IMR-90 (cell line): ENCODE results near the gene TNS1. TPM values are rescaled to one million over a fixed set of nuclear protein-coding genes. Genes with fewer than 3 reads are reported as not detected.

Experiments used
- ATAC-seq: fragments of 200-7000 bp; cut with Tn5 transposase; 2 replicates; pipeline ENCODE4 v1.9.1; 2020; ENCODE audit warnings: low read depth, mild to moderate bottlenecking, moderate library complexity
- BruUV-seq: library from RNA; stranded (reverse); fragments of 400-500 nt; replicated peaks from 2 replicates; lab custom pipeline; 2021; lab: Mats Ljungman, UMichigan
- CTCF ChIA-PET: fragments of 300-600 bp; formaldehyde crosslinking; extraction: SDS; loops from one replicate; lab custom pipeline; 2021; ENCODE audit warnings: antibody characterized with exemption; lab: Yijun Ruan, JAX
- POLR2A ChIA-PET: fragments of 300-600 bp; sonication (Branson Sonifier 250); formaldehyde crosslinking; loops from one replicate; lab custom pipeline; 2022; ENCODE audit warnings: antibody characterized with exemption; ENCODE audit not compliant: unreplicated experiment; lab: Charles Lee
- DNase-seq: peaks from one replicate; pipeline ENCODE4 v3.0.0; 2013
- H2AFZ ChIP-seq: replicated peaks from 2 replicates; pipeline ENCODE3; 2013; ENCODE audit warnings: low read length, mild to moderate bottlenecking; ENCODE audit not compliant: poor library complexity
- H2AK5ac ChIP-seq: 2 replicates; pipeline ENCODE4 v1.6.1; 2013; ENCODE audit warnings: low read depth, low read length, inconsistent platforms
- H2AK9ac ChIP-seq: replicated peaks from 2 replicates; pipeline ENCODE3; 2013; ENCODE audit warnings: mild to moderate bottlenecking, low read depth, low read length, moderate library complexity; ENCODE audit not compliant: poor library complexity
- H2BK120ac ChIP-seq: 2 replicates; pipeline ENCODE4 v1.6.1; 2013; ENCODE audit warnings: low read depth, low read length, inconsistent platforms
- H2BK15ac ChIP-seq: 3 replicates; pipeline ENCODE4 v1.6.1; 2013; ENCODE audit warnings: low read depth, low read length, inconsistent platforms
- H2BK20ac ChIP-seq: 2 replicates; pipeline ENCODE4 v1.6.1; 2013; ENCODE audit warnings: low read depth, mild to moderate bottlenecking, inconsistent platforms, low read length, moderate library complexity
- H2BK5ac ChIP-seq: 2 replicates; pipeline ENCODE4 v1.6.1; 2013; ENCODE audit warnings: mild to moderate bottlenecking, low read depth, low read length, inconsistent platforms; ENCODE audit not compliant: poor library complexity, severe bottlenecking
- H3K14ac ChIP-seq: replicated peaks from 2 replicates; pipeline ENCODE4 v1.6.1; 2013; ENCODE audit warnings: low read depth, low read length, inconsistent platforms
- H3K18ac ChIP-seq: 2 replicates; pipeline ENCODE4 v1.6.1; 2013; ENCODE audit warnings: low read depth, low read length, control low read depth
- H3K23ac ChIP-seq: 2 replicates; pipeline ENCODE4 v1.6.1; 2013; ENCODE audit warnings: low read depth, low read length, inconsistent platforms
- H3K27ac ChIP-seq: 2 replicates; pipeline ENCODE4 v1.5.1; 2013; ENCODE audit warnings: mild to moderate bottlenecking, control low read depth, low read length; ENCODE audit not compliant: insufficient read depth
- H3K27me3 ChIP-seq: 2 replicates; pipeline ENCODE4 v1.6.1; 2013; ENCODE audit warnings: low read length; ENCODE audit not compliant: control insufficient read depth, insufficient read depth
- H3K36me3 ChIP-seq: 2 replicates; pipeline ENCODE4 v1.6.1; 2013; ENCODE audit warnings: low read length, mixed read lengths; ENCODE audit not compliant: control insufficient read depth, insufficient read depth
- H3K4ac ChIP-seq: 2 replicates; pipeline ENCODE4 v1.6.1; 2013; ENCODE audit warnings: low read depth, low read length, inconsistent platforms
- H3K4me1 ChIP-seq: 2 replicates; pipeline ENCODE4 v1.6.1; 2013; ENCODE audit warnings: low read length, mixed read lengths; ENCODE audit not compliant: control insufficient read depth, insufficient read depth
- H3K4me2 ChIP-seq: 2 replicates; pipeline ENCODE4 v1.6.1; 2013; ENCODE audit warnings: low read depth, mild to moderate bottlenecking, control low read depth, low read length, moderate library complexity
- H3K4me3 ChIP-seq: 2 replicates; pipeline ENCODE4 v1.5.1; 2013; ENCODE audit warnings: low read depth, mild to moderate bottlenecking, control low read depth, low read length, moderate library complexity; ENCODE audit not compliant: insufficient read depth
- H3K56ac ChIP-seq: 2 replicates; pipeline ENCODE4 v1.6.1; 2013; ENCODE audit warnings: low read length, inconsistent platforms; ENCODE audit not compliant: insufficient read depth; ENCODE audit errors: extremely low read depth
- H3K79me1 ChIP-seq, 2 experiments: 2 replicates each; pipeline ENCODE4 v1.6.1; 2013; ENCODE audit warnings: low read length in 2 of 2, inconsistent platforms in 1 of 2, low read depth in 1 of 2
- H3K9ac ChIP-seq: 2 replicates; pipeline ENCODE4 v1.6.1; 2013; ENCODE audit warnings: low read depth, low read length, control low read depth
- H3K9me1 ChIP-seq: 2 replicates; pipeline ENCODE4 v1.6.1; 2013; ENCODE audit warnings: low read length, inconsistent platforms; ENCODE audit not compliant: insufficient read depth
- H3K9me3 ChIP-seq: 2 replicates; pipeline ENCODE4 v1.6.1; 2013; ENCODE audit warnings: low read length; ENCODE audit not compliant: control insufficient read depth, insufficient read depth
- H4K20me1 ChIP-seq: 2 replicates; pipeline ENCODE4 v1.6.1; 2013; ENCODE audit warnings: low read length, inconsistent platforms; ENCODE audit not compliant: insufficient read depth
- H4K5ac ChIP-seq: 2 replicates; pipeline ENCODE4 v1.6.1; 2013; ENCODE audit warnings: mild to moderate bottlenecking, low read depth, low read length, control low read depth
- H4K8ac ChIP-seq, 2 experiments: 2 replicates each; pipeline ENCODE4 v1.6.1; 2013; ENCODE audit warnings: low read depth in 2 of 2, low read length in 2 of 2, control low read depth in 1 of 2, inconsistent platforms in 1 of 2
- H4K91ac ChIP-seq: 2 replicates; pipeline ENCODE4 v1.6.1; 2013; ENCODE audit warnings: low read depth, low read length, inconsistent platforms; ENCODE audit not compliant: insufficient read depth
- BHLHE40 ChIP-seq: fragments of 150-350 bp; IDR thresholded peaks from 2 replicates; pipeline ENCODE4 v1.6.1; 2016; ENCODE audit warnings: mild to moderate bottlenecking, low read depth, low read length
- CEBPB ChIP-seq: IDR thresholded peaks from 2 replicates; pipeline ENCODE4 v1.6.1; 2012; ENCODE audit warnings: low read depth, low read length, improper control_type of control experiment
- CHD1 ChIP-seq: IDR thresholded peaks from 2 replicates; pipeline ENCODE4 v1.6.1; 2012; ENCODE audit warnings: low read depth, low read length, improper control_type of control experiment
- FOS ChIP-seq: fragments of 150-350 bp; IDR thresholded peaks from 2 replicates; pipeline ENCODE4 v1.6.1; 2016; ENCODE audit warnings: low read depth, low read length
- MAFK ChIP-seq: IDR thresholded peaks from 2 replicates; pipeline ENCODE4 v1.6.1; 2012; ENCODE audit warnings: low read depth, low read length, improper control_type of control experiment
- MAZ ChIP-seq: IDR thresholded peaks from 2 replicates; pipeline ENCODE4 v1.6.1; 2012; ENCODE audit warnings: low read depth, mild to moderate bottlenecking, low read length, improper control_type of control experiment, moderate library complexity, borderline replicate concordance
- MXI1 ChIP-seq: IDR thresholded peaks from 2 replicates; pipeline ENCODE4 v1.6.1; 2012; ENCODE audit warnings: low read depth, mild to moderate bottlenecking, low read length, moderate library complexity, borderline replicate concordance
- NFE2L2 ChIP-seq: fragments of 150-350 bp; IDR thresholded peaks from 2 replicates; pipeline ENCODE4 v1.6.1; 2016; ENCODE audit warnings: low read depth, mild to moderate bottlenecking, low read length
- POLR2A ChIP-seq: IDR thresholded peaks from 2 replicates; pipeline ENCODE4 v1.6.1; 2012; ENCODE audit warnings: mild to moderate bottlenecking, low read depth, low read length
- RAD21 ChIP-seq: IDR thresholded peaks from 2 replicates; pipeline ENCODE4 v1.6.1; 2012; ENCODE audit warnings: low read length, improper control_type of control experiment
- RCOR1 ChIP-seq: IDR thresholded peaks from 2 replicates; pipeline ENCODE4 v1.6.1; 2012; ENCODE audit warnings: mild to moderate bottlenecking, low read length, improper control_type of control experiment; ENCODE audit not compliant: insufficient replicate concordance
- RFX5 ChIP-seq: IDR thresholded peaks from 2 replicates; pipeline ENCODE4 v1.8.0; 2012; ENCODE audit warnings: low read depth, mild to moderate bottlenecking, low read length, moderate library complexity
- SMC3 ChIP-seq: fragments of 150-350 bp; IDR thresholded peaks from 2 replicates; pipeline ENCODE4 v1.6.1; 2016; ENCODE audit warnings: low read depth, mild to moderate bottlenecking, antibody characterized with exemption, low read length, moderate library complexity
- WGBS, 2 experiments: methylation state at CpG; one replicate each; pipeline versions ENCODE4 v1.1.5 to v1.1.7; 2013; ENCODE audit warnings: missing lambda C conversion rate in 2 of 2; ENCODE audit not compliant: insufficient read length in 1 of 2; ENCODE audit errors: extremely low coverage in 2 of 2; 5-methylcytosine and 5-hydroxymethylcytosine counted together
- dilution Hi-C: fragments of 300-500 bp; cut with HindIII; formaldehyde crosslinking; loops from one replicate; pipeline ENCODE4 v1.14.3; 2018; ENCODE audit warnings: low sequenced_read_pairs; ENCODE audit not compliant: unreplicated experiment
- in situ Hi-C: fragments of 300-500 bp; cut with MboI; formaldehyde crosslinking; loops from 3 replicates; pipeline ENCODE4 v1.14.3; 2019; ENCODE audit warnings: low sequenced_read_pairs, inconsistent platforms, mixed read lengths
- intact Hi-C: fragments of 100-400 bp; cut with micrococcal nuclease; formaldehyde crosslinking; loops from 2 replicates; pipeline ENCODE4 v1.10.0; 2022
- polyA plus RNA-seq, 3 experiments: library from polyadenylated mRNA; depleted of rRNA; stranded (reverse); fragments of >200 nt; gene quantifications; 2 replicates each; pipeline ENCODE4 v1.2.3, GENCODE V29; 2012; ENCODE audit warnings: low replicate concordance in 1 of 3
- total RNA-seq: library from RNA; depleted of rRNA; stranded (reverse); fragments of >200 nt; gene quantifications from 2 replicates; pipeline ENCODE4 v1.2.3, GENCODE V29; 2012
- TF ChIP-seq, protein P1 (sequence below): fragments of 150-350 bp; IDR thresholded peaks from 2 replicates; pipeline ENCODE4 v1.6.1; 2016; ENCODE audit warnings: low read depth, mild to moderate bottlenecking, low read length, moderate library complexity, borderline replicate concordance
- TF ChIP-seq, protein P2 (sequence below): conservative IDR thresholded peaks from 2 replicates; pipeline ENCODE4 v1.5.1; 2012; ENCODE audit warnings: mild to moderate bottlenecking, low read depth, low read length, improper control_type of control experiment
- TF ChIP-seq, protein P3 (sequence below): fragments of 150-350 bp; IDR thresholded peaks from 2 replicates; pipeline ENCODE4 v1.6.1; 2017; ENCODE audit warnings: mild to moderate bottlenecking, antibody characterized with exemption, low read length, low read depth

The TNS1 gene
- total and polyA plus RNA-seq, 2 of the 4 experiments (the other 2 are of a cell fraction) = 41.1 to 45.2 TPM

DNA sequence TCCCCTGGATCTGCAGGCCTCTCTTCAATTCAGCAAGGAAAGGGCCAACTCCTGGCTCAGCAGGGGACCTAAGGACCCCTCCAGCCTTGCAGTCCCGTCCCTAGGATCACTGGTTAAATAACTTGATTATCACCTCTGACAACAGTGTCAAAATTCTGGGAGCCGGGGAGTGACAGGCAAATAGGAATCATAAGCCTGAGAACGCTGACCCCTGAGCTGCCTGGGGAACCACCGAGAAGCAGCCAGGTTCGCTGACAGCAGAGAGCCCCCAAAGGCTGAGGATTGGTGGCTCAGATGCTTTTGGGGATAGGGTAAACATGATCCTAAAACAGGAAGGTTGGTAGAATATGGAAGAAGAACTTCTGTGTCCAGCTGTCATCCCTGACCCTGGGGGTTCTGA lies 17.5 kb upstream of the TNS1 start:
- H2BK5ac ChIP-seq = no peak overlapping the region
- no peak overlapping the region for H3K4ac ChIP-seq
- peaks cover 19% of the 10 kb centered on the region for H3K27me3 ChIP-seq
- DNase-seq (no peak), ATAC-seq (no peak)
- H3K4me3 ChIP-seq = no peak overlapping the region
- ChIA-PET POLR2A (no interaction called here), CTCF (no interaction called here)
- H3K56ac ChIP-seq = no peak overlapping the region
- no peak overlapping the region for H3K4me2 ChIP-seq
- 93% methylated on average over 3 of the region's 5 CpGs; no CpG with 5 or more reads in 1 of the 2 experiments for WGBS, 2 experiments
- H2BK15ac ChIP-seq = no peak overlapping the region
- no peak overlapping the region for H4K5ac ChIP-seq
- no peak overlapping the region for H4K8ac ChIP-seq
- no peak overlapping the region for H3K18ac ChIP-seq
- TF ChIP-seq CEBPB (no peak), FOS (no peak), RAD21 (no peak), BHLHE40 (no peak), RFX5 (no peak), POLR2A (no peak), MAFK (no peak), MXI1 (no peak), CHD1 (no peak), NFE2L2 (no peak), RCOR1 (no peak), MAZ (no peak), SMC3 (no peak)
- TF ChIP-seq, protein P1, sequence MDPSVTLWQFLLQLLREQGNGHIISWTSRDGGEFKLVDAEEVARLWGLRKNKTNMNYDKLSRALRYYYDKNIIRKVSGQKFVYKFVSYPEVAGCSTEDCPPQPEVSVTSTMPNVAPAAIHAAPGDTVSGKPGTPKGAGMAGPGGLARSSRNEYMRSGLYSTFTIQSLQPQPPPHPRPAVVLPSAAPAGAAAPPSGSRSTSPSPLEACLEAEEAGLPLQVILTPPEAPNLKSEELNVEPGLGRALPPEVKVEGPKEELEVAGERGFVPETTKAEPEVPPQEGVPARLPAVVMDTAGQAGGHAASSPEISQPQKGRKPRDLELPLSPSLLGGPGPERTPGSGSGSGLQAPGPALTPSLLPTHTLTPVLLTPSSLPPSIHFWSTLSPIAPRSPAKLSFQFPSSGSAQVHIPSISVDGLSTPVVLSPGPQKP = no peak
- TF ChIP-seq, protein P2, sequence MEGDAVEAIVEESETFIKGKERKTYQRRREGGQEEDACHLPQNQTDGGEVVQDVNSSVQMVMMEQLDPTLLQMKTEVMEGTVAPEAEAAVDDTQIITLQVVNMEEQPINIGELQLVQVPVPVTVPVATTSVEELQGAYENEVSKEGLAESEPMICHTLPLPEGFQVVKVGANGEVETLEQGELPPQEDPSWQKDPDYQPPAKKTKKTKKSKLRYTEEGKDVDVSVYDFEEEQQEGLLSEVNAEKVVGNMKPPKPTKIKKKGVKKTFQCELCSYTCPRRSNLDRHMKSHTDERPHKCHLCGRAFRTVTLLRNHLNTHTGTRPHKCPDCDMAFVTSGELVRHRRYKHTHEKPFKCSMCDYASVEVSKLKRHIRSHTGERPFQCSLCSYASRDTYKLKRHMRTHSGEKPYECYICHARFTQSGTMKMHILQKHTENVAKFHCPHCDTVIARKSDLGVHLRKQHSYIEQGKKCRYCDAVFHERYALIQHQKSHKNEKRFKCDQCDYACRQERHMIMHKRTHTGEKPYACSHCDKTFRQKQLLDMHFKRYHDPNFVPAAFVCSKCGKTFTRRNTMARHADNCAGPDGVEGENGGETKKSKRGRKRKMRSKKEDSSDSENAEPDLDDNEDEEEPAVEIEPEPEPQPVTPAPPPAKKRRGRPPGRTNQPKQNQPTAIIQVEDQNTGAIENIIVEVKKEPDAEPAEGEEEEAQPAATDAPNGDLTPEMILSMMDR = no peak
- TF ChIP-seq, protein P3, sequence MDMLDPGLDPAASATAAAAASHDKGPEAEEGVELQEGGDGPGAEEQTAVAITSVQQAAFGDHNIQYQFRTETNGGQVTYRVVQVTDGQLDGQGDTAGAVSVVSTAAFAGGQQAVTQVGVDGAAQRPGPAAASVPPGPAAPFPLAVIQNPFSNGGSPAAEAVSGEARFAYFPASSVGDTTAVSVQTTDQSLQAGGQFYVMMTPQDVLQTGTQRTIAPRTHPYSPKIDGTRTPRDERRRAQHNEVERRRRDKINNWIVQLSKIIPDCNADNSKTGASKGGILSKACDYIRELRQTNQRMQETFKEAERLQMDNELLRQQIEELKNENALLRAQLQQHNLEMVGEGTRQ = no peak
- H3K4me1 ChIP-seq = 0 out of 2 replicates have a peak, but pooled peaks cover 2% of the 10 kb centered on the region
- no peak overlapping the region for H3K23ac ChIP-seq
- dilution Hi-C loops = no loop called here
- H3K14ac ChIP-seq = no peak overlapping the region
- no peak overlapping the region for H2AK5ac ChIP-seq
- intact Hi-C loops = no loop called here
- H3K9me1 ChIP-seq = no peaks in the 10 kb centered on the region
- H2AK9ac ChIP-seq = no peak overlapping the region
- no peaks in the 10 kb centered on the region for H3K79me1 ChIP-seq
- no peak overlapping the region for H4K91ac ChIP-seq
- no TSS peak for BruUV-seq
- no peak overlapping the region for H3K9ac ChIP-seq
- H2BK120ac ChIP-seq = no peak overlapping the region
- no peak overlapping the region for H2BK20ac ChIP-seq
- H3K9me3 ChIP-seq = no peaks in the 10 kb centered on the region
- in situ Hi-C loops = no loop called here
- no peak overlapping the region for H2AFZ ChIP-seq
- no peaks in the 10 kb centered on the region for H3K36me3 ChIP-seq
- no peak overlapping the region for H3K27ac ChIP-seq
- no peaks in the 10 kb centered on the region for H4K20me1 ChIP-seq
